Breast epithelium (tissue), 3 donors: Measurements from ENCODE around the gene CFAP251.

ENCODE experiments used
- CTCF ChIP-seq, 3 donors: fragments of 450-650 bp; IDR thresholded peaks; one replicate each; pipeline ENCODE4 v1.5.1; 2016 to 2017; ENCODE audit warnings: antibody characterized with exemption in 3 of 3, mild to moderate bottlenecking in 3 of 3, moderate library complexity in 3 of 3
- POLR2A ChIP-seq: fragments of 450-650 bp; IDR thresholded peaks from one replicate; pipeline ENCODE4 v1.6.1; 2016; ENCODE audit warnings: antibody characterized with exemption, mild to moderate bottlenecking, moderate library complexity
- POLR2AphosphoS5 ChIP-seq, 3 donors: sonication (generic); formaldehyde crosslinking; IDR thresholded peaks; one replicate each; pipeline ENCODE4 v1.6.1; 2017; ENCODE audit warnings: antibody characterized with exemption in 3 of 3

GRCh38 chr12:121943926-121944325 lies 25.5 kb downstream of the CFAP251 start:
- TF ChIP-seq CTCF (IDR thresholded peaks at IDR 0.05) (no peak), POLR2AphosphoS5 (IDR thresholded peaks at IDR 0.05) (no peak), POLR2A (no peak)
